ENCODE results near the gene SLC16A1.

The SLC16A1 gene

DNA sequence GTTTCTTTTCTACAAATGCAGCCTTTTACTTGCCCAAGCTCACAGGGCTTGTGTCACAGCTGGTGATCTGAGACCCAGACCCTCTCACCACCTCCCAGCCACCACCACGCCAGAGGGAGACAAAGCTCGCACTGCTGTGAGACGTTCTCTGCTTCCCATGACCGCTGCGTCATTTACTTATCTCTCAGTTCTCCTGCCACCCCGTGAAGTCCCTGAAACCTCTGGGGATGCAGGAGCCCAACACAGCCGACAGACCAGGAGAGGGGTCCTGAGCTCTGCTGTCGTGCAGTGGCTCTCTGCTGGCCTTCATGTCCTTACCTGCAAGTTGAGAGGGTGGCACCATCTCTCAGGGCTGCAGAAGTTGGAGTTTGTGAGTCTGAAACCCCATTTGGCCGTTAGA is 77.7 kb downstream of the SLC16A1 start:
- no peak for DNase-seq

- no peak for DNase-seq
Measured at GRCh38 chr1:112877750-112878149, 78.2 kb downstream of the SLC16A1 start.

DNA sequence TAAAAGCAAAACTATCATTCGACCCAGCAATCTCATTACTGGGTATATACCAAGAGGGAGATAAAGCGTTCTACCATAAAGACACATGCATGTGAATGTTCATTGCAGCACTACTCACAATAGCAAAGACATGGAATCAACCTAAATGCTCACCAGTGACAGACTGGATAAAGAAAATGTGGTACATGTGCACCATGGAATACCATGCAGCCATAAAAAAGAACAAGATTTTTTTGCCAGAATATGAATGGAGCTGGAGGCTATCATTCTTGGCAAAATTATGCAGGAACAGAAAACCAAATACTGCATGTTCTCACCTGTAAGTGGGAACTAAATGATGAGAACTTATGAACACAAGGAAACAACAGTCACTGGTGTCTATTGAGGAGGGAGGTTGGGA is 79.7 kb downstream of the SLC16A1 start:
- DNase-seq, result no peak

DNA sequence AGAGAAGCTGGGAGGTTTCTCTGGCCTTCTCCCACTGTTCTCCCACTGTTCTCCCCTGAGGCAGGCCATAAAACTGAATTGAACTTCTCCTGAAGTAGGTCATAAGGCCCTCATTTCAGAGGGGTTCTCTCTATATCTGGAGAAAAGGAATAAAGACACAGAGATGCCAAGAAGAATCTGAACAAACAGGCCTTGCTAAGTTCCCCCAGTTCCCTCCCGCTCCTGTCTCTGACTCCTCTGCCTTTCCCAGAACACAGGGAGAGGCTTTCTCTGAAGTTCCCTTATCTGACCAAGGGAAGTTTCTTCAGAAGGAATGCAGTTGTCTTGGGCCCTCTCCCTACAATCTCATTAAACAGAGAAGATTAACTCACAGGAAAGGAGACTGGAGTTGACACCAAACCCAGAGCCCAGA is 83.4 kb downstream of the SLC16A1 start:
- no peak for DNase-seq

DNA sequence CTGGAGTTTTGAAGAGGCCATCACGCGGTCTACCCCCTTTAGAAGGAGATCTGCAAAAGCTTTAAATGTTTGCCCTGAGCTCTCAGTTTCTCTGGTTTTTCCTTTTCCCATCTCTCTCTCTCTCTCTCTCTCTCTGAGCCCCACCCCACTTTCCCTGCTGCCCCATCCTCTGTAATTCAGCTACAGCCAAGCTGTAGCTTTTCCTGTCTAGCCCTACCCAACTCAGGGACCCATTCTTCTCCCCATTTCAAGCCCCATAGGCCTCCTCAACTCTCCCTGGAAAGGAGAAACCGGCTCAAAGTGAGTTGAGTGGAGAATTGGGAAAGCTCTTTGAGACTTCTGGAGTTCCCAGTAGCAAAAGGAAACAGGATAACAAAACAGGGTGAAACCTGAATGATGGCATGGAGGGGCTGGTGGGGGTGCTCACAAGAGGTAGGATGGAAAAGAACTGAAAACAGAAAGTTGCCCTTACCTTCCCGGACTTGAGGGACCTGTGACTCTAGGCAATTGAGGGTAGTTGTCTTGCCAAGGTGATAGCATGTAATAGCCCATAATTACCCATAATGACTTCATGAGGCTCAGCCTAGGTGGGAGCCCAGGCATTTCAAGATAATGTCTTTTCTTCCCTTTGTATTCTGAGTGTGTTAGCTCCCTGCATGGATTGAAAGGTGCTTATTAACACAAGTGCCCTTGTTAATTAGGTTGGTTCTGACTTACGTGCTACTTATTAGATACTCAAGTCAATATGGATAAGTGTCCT is 84.9 kb downstream of the SLC16A1 start:
- no peak for DNase-seq

GRCh38 chr1:112869895-112870294 is 86.1 kb downstream of the SLC16A1 start:
- DNase-seq, result no peak

- DNase-seq, result no peak
Measured at GRCh38 chr1:112868191-112868590, 87.8 kb downstream of the SLC16A1 start.

GRCh38 chr1:112866981-112867380 is 89.0 kb downstream of the SLC16A1 start:
- no peak for DNase-seq

DNA sequence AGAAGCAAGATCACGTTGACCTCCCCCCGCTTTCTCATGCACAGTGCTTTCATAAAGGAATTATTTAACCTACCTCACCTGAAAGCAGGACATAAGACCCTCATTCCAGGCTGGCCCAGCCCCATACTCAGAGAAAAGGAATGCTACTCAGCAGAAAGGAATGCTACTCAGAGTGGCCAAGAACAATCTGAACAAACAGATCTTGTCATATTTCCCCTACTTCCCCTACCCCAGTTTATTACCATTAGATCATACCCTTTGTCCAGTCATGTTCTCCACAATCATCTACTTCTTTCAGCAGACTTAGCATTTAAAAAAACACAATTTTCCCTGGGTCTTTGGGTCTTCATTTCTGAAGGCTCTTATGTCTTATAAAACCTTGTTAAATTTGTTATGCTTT is 89.8 kb downstream of the SLC16A1 start:
- no peak for DNase-seq

GRCh38 chr1:112862753-112863426 is 93.1 kb downstream of the SLC16A1 start:
- DNase-seq, result no peak
